Measurements from ENCODE around the gene MAML3.

MAML3 gene

GRCh38 chr4:139682309-139682708 lies 471.7 kb downstream of the MAML3 start:
- no peak for DNase-seq (ENCODE audit: low spot score)

- no peak for DNase-seq (ENCODE audit: low spot score)
These were observed 476.9 kb downstream of the MAML3 start for GRCh38 chr4:139676913-139677585.

- no peak for DNase-seq (ENCODE audit: low spot score)
These were observed 477.6 kb downstream of the MAML3 start for GRCh38 chr4:139676365-139676764.

DNA sequence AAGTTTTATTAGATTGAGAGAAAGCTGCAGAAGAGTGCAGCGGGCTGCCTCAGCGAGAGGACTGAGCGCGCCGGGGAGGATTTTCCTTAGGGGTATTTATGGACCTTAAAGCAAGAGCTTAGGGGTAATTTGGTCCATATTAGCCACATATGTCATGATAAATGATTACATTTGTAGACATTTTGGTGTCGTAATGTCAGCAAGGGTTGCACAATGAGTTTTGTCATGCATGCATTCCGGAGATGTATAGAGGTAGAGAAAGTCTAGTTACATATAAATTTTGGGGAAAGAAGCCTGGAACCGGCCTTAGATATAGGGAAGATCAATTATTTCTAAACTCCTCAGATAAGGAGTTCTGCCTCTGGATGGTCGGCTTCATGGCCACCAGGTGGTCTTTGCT lies 478.3 kb downstream of the MAML3 start:
- DNase-seq (ENCODE audit: low spot score) = no peak

DNA sequence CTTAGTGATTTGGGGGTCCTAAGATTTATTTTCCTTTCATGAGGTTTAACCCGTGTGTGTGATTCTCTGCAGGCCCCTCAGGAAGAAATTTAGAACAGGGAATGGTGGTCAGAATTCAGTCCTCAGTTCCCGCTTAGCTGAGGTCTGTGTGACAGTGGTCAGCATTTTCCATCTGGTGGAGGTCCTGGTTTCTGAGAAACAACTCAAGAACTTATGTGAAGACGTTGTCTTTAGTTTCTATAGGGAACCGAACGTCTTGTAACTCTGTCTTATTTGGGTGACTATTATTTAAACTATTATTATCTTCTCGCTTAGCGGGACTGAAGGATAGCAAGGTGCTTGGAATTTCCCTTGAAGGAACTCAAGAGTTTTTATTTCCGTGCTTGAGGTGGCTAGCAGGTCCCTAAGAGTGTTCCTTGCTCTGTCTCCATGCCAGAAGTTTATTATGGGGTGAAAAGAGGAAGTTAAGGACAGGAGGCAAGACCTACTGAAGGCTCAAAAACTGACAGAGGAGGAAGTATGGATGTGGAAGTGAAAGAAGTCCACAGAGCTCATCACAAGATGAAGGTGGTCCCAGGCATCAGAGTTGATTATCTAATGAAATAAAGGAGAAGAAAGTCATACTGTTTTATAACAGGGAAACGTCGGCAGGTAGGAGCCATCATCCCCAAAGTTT lies 479.0 kb downstream of the MAML3 start:
- DNase-seq (ENCODE audit: low spot score) = no peak

DNA sequence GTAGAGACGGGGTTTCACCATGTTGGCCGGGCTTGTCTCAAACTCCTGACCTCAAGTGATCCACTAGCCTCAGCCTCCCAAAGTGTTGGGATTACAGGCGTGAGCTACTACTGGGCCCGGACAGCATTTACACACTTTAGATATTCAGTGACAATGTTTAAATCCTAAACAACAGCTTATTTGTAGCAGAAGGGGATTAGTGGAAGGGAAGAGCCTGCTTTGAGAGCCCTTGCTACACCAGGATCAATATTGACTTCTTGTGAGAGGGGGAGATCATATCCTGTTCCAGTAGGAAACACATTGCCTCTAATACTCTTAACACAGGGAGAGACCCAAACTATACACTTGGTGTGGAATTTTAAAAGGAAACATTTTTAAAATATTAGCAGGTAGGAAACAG lies 481.3 kb downstream of the MAML3 start:
- DNase-seq (ENCODE audit: low spot score) = no peak

DNA sequence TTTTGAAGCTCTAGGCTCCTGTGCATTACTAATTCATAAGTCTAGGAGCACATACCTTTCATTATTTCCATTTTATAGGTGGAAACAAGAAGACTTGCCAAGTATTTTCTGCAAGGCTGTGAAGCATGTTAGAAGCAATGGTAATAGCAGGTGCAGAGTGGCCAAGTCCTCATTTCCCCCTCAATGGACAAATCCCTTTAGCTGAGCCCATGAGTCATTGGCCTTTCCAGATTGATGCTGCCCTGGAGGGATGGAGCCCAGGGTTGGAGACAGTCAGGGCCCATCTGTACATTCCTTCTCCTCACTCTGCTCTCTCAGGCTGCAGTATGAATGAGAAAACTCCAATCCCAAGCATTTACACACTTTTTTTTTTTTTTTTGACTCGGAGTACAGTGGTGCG lies 481.8 kb downstream of the MAML3 start:
- DNase-seq (ENCODE audit: low spot score) = no peak

- DNase-seq (ENCODE audit: low spot score) = no peak
These were observed 483.2 kb downstream of the MAML3 start for GRCh38 chr4:139670775-139671174.

DNA sequence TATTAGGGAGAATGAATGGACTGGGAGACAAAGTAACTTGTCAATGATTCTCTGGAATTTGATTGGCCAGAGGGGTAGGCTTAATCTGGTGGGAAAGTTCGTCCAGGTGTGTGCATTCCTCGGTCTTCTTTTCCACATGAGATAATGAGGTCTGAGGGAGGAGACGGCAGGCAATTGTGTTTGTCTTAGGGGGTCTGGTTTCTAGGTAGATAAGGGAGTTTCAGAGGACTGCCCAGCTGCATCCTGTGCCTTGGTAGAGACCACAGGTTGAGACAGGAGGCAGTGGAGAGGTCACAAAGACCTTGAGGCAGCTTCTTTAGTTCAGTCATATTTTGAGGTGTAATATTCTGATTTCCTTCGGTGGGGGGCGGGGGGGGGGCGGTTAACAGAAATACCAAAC lies 484.1 kb downstream of the MAML3 start:
- no peak for DNase-seq (ENCODE audit: low spot score)

DNA sequence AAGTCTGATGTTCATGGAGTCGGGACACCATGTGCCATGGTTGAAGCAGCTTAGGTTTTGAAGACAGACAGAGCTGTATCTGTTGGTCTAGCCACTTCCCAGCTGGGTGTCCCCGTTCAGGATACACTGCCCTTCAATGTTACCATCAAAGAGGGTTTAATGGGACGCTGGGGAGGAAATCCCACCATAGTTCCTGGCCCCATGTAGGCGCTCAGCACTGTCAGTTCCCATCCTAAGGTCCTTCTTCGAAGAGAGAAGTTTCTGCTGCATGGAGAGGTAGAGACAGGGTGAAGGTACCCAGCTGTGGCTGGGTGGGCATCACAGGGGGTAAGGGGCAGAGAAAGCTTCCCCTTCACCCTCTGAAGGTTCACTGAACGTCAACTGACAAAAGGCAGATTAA lies 484.6 kb downstream of the MAML3 start:
- no peak for DNase-seq (ENCODE audit: low spot score)

- no peak for DNase-seq (ENCODE audit: low spot score)
These were observed 485.3 kb downstream of the MAML3 start for GRCh38 chr4:139668658-139669201.

DNA sequence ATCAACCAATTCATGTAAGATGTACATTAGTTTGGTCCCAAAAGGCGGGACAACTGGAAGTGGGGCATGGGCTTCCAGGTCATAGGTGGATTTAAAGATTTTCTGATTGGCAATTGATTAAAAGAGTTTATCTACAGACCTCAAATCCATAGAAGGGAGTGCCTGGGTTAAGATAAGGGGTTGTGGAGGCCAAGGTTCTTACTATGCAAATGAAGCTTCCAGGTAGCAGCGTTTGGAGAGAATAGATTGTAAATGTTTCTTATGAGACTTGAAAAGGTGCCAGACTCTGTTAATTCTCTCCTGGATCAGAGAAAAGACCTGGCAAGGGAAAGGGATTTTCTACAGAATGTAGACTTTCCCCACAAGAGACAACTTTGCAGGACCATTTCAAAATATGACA lies 485.9 kb downstream of the MAML3 start:
- DNase-seq (ENCODE audit: low spot score) = no peak

Data from LoVo (cell line).